C4-2B (cell line): ENCODE measurements around the gene ZBTB24.

ENCODE experiments used
- ZFX ChIP-seq: fragments of 450-650 bp; IDR thresholded peaks from 2 replicates; pipeline ENCODE4 v1.6.1; 2017
- TF ChIP-seq, protein P1 (sequence below): fragments of 450-650 bp; conservative IDR thresholded peaks from 2 replicates; pipeline ENCODE4 v1.5.1; 2017; ENCODE audit warnings: mild to moderate bottlenecking

DNA sequence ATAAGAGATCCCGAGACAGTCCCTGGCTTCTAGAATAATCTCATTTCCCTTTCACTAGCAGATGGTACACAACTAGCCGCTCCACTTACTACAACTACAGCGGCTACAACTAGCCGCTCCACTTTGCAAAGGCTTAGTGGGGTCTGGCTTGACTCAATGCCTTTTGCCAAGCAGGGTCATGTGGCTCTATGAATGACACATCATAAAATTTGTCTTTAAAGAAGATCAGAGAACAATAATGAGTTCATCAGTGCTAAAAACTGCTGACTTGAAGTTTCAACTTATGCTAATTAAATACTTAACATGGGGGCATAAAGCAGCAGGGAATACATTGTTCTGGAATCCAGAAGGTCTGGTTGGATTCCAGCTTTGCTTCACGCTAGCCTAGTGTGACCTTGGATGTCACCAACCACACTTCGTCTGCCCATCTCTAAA, 25.4 kb downstream of the ZBTB24 start:
- TF ChIP-seq, protein P1, sequence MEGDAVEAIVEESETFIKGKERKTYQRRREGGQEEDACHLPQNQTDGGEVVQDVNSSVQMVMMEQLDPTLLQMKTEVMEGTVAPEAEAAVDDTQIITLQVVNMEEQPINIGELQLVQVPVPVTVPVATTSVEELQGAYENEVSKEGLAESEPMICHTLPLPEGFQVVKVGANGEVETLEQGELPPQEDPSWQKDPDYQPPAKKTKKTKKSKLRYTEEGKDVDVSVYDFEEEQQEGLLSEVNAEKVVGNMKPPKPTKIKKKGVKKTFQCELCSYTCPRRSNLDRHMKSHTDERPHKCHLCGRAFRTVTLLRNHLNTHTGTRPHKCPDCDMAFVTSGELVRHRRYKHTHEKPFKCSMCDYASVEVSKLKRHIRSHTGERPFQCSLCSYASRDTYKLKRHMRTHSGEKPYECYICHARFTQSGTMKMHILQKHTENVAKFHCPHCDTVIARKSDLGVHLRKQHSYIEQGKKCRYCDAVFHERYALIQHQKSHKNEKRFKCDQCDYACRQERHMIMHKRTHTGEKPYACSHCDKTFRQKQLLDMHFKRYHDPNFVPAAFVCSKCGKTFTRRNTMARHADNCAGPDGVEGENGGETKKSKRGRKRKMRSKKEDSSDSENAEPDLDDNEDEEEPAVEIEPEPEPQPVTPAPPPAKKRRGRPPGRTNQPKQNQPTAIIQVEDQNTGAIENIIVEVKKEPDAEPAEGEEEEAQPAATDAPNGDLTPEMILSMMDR = no peak
- TF ChIP-seq ZFX = no peak
